GM13977 (cell line): ENCODE results near the gene UBB.
"Not testable (repeated sequence)": the region's sequence is repeated elsewhere in the genome, so short reads cannot be mapped to it uniquely, and the experiment has no call there.

Source experiments
- DNase-seq: peaks from one replicate; pipeline ENCODE4 v3.0.0; 2012; ENCODE audit warnings: low spot score
- CTCF ChIP-seq: IDR thresholded peaks from 2 replicates; pipeline ENCODE4 v1.5.1; 2012; ENCODE audit warnings: mild to moderate bottlenecking, control low read depth; ENCODE audit not compliant: insufficient read depth; ENCODE audit errors: extremely low read depth, missing control alignments
- in situ Hi-C: fragments of 300-500 bp; cut with MboI; formaldehyde crosslinking; loops from one replicate; pipeline ENCODE4 v1.12.0; 2022; ENCODE audit warnings: low sequenced_read_pairs, low pct_unique_long_range_greater_than_20kb, mixed read lengths, inconsistent platforms; ENCODE audit not compliant: unreplicated experiment

The UBB gene

DNA sequence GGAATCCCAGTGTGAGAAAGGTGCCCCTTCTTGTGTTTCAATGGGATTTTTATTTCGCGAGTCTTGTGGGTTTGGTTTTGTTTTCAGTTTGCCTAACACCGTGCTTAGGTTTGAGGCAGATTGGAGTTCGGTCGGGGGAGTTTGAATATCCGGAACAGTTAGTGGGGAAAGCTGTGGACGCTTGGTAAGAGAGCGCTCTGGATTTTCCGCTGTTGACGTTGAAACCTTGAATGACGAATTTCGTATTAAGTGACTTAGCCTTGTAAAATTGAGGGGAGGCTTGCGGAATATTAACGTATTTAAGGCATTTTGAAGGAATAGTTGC lies 567 bp downstream of the UBB start:
- DNase-seq, result peak; percentile 19
- no peak for TF ChIP-seq CTCF
- in situ Hi-C loops, result no loop called here

DNA sequence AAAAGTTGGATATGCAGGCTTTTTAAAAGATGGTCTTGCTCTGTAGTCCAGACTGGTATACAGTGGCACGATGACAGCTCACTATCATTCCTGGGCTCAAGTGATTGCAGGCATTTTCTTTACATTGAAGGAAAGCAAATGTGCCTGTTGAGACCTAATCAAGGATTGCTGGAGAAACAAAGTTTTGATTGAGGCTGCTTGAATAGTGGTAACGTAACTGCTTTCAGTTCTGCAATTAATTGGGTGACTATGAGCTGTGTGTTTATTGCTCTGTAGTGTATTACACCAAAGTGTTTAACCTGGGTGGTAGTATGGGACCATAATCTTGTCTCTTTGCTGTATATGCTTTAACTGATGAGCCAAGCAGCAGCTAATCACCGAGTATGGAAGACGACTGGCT lies 2.3 kb downstream of the UBB start:
- no peak for DNase-seq
- TF ChIP-seq CTCF, result no peak
- in situ Hi-C loops, result no loop called here

DNA sequence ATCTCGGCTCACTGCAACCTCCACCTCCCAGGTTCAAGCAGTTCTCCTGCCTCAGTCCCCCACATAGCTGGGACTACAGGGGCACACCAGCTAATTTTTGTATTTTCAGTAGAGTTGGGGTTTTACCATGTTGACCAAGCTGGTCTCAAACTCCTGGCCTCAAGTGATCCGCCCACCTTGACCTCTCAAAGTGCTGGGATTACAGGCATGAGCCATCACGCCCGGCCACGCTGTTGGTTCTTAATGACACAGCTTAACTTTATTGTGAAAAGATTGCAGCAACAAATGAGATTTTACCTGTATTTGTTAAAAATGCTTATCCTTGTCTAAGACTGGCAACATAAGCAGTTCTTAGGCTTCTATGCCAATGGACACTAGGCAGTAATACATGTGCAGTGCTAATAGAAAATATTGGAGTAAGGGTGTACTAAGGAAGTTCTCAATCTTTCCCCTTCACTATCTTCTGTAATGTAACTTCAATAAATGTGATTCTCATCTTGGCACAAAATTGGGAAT lies 2.9 kb downstream of the UBB start:
- TF ChIP-seq CTCF, result no peak
- DNase-seq, result no peak
- in situ Hi-C loops, result no loop called here

GRCh38 chr17:16384557-16384956 lies 3.7 kb downstream of the UBB start:
- TF ChIP-seq CTCF, result no peak
- in situ Hi-C loops, result no loop called here
- DNase-seq, result no peak

GRCh38 chr17:16386126-16386507 lies 5.2 kb downstream of the UBB start:
- DNase-seq, in situ Hi-C loops: not testable (repeated sequence)

DNA sequence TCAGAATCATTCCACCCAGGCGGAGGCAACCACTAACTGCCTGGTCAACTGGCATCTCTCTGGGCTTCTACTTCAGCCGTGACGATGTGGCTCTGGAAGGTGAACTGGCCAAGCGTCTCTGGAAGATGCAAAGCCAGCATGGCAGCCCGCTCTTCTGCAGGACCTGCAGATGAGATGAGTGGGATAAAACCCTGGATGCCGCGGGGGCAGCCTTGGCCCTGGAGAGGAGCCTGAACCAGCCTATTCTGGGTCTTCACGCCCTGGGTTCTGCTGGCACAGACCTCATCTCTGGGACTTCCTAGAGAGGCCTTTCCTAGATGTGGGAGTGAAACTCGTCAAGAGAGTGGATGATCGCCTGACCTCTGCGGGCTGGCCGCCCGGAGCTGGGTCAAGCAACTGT lies 10.6 kb downstream of the UBB start:
- in situ Hi-C loops, result no loop called here
- TF ChIP-seq CTCF, result no peak
- no peak for DNase-seq

- in situ Hi-C loops, DNase-seq: not testable (repeated sequence)
Measured at GRCh38 chr17:16392491-16392890, 11.6 kb downstream of the UBB start.

DNA sequence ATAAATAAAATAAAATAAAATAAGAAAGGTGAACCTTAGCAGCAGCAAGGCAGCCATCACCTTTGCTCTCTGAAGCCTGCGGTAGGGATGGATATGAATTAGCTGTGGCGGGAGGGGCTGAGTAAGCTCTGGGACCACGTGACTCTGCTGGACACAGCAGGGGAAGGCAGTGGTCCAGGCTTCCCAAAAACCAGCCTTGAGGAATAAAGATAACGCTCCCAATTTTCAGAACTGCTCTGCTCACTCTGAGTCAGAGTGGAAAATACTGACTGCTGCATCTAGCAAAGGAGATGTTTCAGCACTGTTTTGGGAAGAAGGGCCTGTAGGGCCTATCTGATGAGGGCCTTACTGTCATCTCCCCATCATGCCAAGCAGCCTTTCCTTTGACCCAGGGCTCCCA lies 15.0 kb downstream of the UBB start:
- in situ Hi-C loops, DNase-seq: not testable (repeated sequence)

DNA sequence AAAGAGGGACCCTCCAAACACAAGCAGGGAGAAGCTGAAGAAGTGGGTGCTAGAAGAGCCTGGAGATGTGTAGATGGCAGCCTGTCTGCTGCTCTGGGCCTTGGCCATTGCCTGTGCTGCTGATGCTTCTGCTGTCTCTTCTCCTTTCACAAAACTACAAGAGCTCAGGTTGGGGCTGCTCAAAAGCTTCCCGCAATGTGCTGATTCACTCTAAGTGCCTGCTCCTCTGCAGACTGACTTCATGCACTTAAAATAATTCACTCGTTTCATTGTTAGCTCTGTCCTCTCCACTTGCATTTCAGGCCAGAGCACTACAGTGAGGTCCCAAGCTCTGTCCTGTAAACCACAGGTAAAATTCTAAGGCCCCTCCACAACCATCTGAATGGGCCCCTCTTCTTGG lies 15.8 kb downstream of the UBB start:
- DNase-seq, in situ Hi-C loops: not testable (repeated sequence)
